Naive B cell (primary cell): ENCODE data around the gene CHST5. TPM values are rescaled to one million over a fixed set of nuclear protein-coding genes. Genes with fewer than 3 reads are reported as not detected.
"Not testable (repeated sequence)": the region's sequence is repeated elsewhere in the genome, so short reads cannot be mapped to it uniquely, and the experiment has no call there.

Experiments
- ATAC-seq, 2 donors: fragments of 150-1000 bp; cut with Tn5 transposase; 2 replicates each; pipeline ENCODE4 v1.10.0; 2021; ENCODE audit warnings: low read depth in 2 of 2, mild to moderate bottlenecking in 2 of 2, moderate library complexity in 2 of 2
- DNase-seq: peaks from one replicate; pipeline ENCODE4 v3.0.0; 2022
- H3K27ac Mint-ChIP-seq, 6 donors: one replicate each; pipeline ENCODE4 v1.8.0; 2020 to 2022; ENCODE audit warnings: mild to moderate bottlenecking in 6 of 6, mixed read lengths in 6 of 6, moderate library complexity in 5 of 6, inconsistent platforms in 2 of 6
- H3K27me3 Mint-ChIP-seq, 3 donors: one replicate each; pipeline ENCODE4 v1.8.0; 2021 to 2022; ENCODE audit warnings: mixed read lengths in 3 of 3, mild to moderate bottlenecking in 1 of 3
- H3K36me3 Mint-ChIP-seq, 2 donors: one replicate each; pipeline ENCODE4 v1.8.0; 2020 to 2022; ENCODE audit warnings: mixed read lengths in 2 of 2, inconsistent platforms in 1 of 2, mild to moderate bottlenecking in 1 of 2
- H3K4me1 Mint-ChIP-seq, 3 donors: one replicate each; pipeline ENCODE4 v1.8.0; 2020 to 2022; ENCODE audit warnings: mixed read lengths in 3 of 3, inconsistent platforms in 1 of 3, mild to moderate bottlenecking in 1 of 3, moderate library complexity in 1 of 3
- H3K4me3 Mint-ChIP-seq, 8 donors: one replicate each; pipeline ENCODE4 v1.8.0; 2020 to 2022; ENCODE audit warnings: mild to moderate bottlenecking in 8 of 8, mixed read lengths in 8 of 8, moderate library complexity in 8 of 8, inconsistent platforms in 2 of 8
- H3K9me3 Mint-ChIP-seq, 7 donors: one replicate each; pipeline ENCODE4 v1.8.0; 2020 to 2022; ENCODE audit warnings: mixed read lengths in 7 of 7, mild to moderate bottlenecking in 5 of 7, inconsistent platforms in 2 of 7, moderate library complexity in 1 of 7
- polyA plus RNA-seq, 6 donors: library from polyadenylated mRNA; unstranded; fragments of 300-500 nt; fragmentation: Illumina TruSeq; gene quantifications; one replicate each; pipeline ENCODE4 v1.2.3, GENCODE V29; 2021; ENCODE audit warnings: low read depth in 6 of 6

The CHST5 gene
- polyA plus RNA-seq, 6 donors from 2014 or later = not detected

DNA sequence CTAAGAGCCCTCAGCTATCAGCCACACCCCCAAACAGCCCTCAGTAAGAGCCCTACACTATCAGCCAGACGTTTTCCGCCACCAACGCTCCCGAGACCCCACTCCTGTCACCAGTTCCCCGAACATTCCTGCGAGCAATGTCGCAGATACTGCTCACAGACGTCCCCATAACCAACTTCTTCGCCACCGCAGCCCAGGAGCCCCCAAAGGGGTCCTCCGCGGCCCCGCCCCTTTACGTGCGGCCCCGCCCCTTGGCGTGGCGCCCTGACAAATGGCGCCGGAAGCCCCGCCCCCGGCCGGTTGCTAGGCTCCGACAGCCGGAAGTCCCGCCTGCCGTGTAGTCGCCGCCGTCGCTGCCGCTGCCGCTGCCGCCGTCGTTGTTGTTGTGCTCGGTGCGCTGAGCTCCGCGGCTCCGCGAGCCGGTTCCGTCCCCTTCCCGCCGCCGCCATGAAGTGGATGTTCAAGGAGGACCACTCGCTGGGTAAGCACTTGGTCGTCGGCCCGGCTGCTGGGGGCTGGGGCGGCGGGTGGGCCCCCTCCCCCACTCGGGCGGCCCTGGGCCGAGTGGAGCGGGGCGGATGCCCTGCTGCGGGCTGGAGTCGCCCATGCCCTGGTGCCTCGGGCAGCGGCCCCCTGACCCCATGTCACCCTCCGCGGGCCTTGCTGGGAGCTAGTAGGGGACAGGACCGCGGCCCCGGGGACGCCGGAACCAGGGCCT lies 30.3 kb upstream of the CHST5 start, which contains the start of gene GABARAPL2:
GABARAPL2 (plus strand) TSS at position 340 of the 718 bp plus-strand sequence; CDS start at position 448, 108 bp downstream.
- Mint-ChIP-seq H3K36me3 (peaks cover 0 to 5% of the 10 kb centered on the region in 2 donors), H3K4me1 (peaks cover 35 to 55% (median 48%) of the 10 kb centered on the region in 3 donors), H3K4me3 (peak within 1 kb of the TSS; percentile 87 to 100 (median 94)), H3K27me3 (peaks cover 0 to 14% (median 10%) of the 10 kb centered on the region in 3 donors), H3K9me3 (no peaks in the 10 kb centered on the region), H3K27ac (peak within 1 kb of the TSS; percentile 98 to 100 (median 100))
- peak; percentile 42 to 64 for ATAC-seq
- DNase-seq = peak; percentile 97

DNA sequence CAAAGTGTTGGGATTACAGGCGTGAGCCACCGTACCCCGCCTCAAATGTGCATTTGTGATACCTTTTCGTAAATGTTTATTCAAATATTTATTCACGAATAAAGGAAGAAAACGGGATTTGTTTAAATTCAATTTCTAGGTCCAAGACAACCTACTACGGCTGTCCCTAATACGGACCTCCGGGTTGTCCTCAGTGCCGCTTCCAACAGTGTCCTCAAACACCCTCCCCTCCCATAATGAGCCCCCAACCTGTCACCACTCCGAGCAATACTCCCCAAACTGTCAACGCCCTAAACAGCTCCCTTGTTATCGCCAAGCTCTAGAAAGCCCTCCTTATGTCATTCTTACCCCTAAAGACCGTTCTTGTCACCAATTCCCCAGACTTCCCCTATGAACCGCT lies 29.7 kb upstream of the CHST5 start:
- peaks cover 34 to 51% (median 48%) of the 10 kb centered on the region in 3 donors for H3K4me1 Mint-ChIP-seq
- peak overlapping the region; percentile 98 to 100 (median 100) for H3K27ac Mint-ChIP-seq
- H3K36me3 Mint-ChIP-seq = peaks cover 0 to 4% of the 10 kb centered on the region in 2 donors
- peak overlapping the region; percentile 87 to 100 (median 94) for H3K4me3 Mint-ChIP-seq
- peaks cover 0 to 14% (median 10%) of the 10 kb centered on the region in 3 donors for H3K27me3 Mint-ChIP-seq
- ATAC-seq = peak in 1 of 2 donors; percentile 69
- H3K9me3 Mint-ChIP-seq = no peaks in the 10 kb centered on the region
- no peak for DNase-seq

DNA sequence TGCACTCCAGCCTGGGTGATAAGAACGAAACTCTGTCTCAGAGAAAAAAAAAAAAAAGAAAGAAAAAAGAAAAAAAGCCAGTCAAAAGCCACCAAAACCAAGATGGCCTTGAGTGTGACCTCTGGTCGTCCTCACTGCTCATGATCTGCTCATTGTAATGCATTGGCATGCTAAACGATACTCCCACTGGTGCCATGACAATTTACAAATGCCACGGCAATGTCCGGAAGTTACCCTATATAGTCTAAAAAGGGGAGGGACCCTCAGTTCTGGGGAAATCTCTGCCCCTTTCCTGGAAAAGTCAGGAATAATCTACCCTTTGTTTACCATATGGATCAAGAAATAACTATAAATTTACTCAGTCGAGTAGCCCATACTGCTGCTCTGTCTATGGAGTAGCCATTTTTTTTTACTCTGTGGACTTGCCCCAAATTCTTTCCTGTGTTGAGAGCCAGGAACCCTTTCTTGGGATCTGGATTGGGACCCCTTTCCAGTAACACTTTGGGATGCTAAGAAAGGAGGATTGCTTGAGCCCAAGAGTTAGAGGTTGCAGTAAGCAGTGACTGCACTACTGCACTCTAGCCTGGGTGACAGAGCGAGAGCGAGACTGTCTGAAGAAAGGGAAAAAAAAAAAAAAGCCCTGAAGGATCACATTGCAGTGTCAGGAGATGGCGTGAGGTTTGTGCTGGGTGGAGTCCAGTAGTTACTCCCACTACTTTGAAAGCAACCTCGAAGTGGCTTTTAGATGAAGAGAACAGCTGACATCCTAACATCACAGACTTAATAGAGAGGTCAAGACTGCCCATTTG lies 23.9 kb upstream of the CHST5 start:
- Mint-ChIP-seq H3K4me1 (peaks cover 8 to 21% (median 17%) of the 10 kb centered on the region in 3 donors), H3K27me3 (peaks cover 0 to 17% (median 14%) of the 10 kb centered on the region in 3 donors), H3K27ac (peak overlapping the region in 2 of 6 donors; percentile 4 to 22), H3K9me3 (no peaks in the 10 kb centered on the region), H3K36me3 (no peaks in the 10 kb centered on the region), H3K4me3 (peak overlapping the region in 1 of 8 donors; percentile 25)
- DNase-seq (no peak), ATAC-seq (no peak)

DNA sequence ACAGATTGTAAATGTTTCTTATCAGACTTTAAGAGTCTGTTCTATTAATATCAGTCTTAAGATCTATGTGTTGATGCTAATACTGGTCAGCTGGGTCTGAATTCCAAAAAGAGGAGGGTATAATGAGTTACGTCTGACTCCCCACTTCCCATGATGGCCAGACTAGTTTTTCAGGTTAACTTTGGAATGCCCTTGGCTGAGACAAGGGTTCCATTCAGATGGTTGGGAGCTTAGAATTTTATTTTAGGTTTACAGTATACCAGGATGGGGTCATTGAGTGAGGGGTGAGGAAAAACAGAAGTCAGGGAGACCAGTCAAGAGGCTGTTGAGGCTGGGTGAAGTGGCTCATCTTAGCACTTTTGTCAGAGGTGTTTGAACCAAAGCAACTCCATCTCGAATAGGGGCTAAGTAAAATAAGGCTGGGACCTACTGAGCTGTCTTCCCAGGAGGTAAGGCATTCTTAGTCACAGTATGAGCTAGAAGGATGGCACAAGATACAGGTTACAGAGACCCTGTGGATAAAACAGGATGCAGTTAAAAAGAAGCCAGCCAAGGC lies 23.0 kb upstream of the CHST5 start:
- Mint-ChIP-seq H3K4me1 (peaks cover 8 to 15% (median 11%) of the 10 kb centered on the region in 3 donors), H3K27ac (no peak overlapping the region), H3K9me3 (no peaks in the 10 kb centered on the region), H3K36me3 (no peaks in the 10 kb centered on the region), H3K27me3 (peaks cover 0 to 18% (median 17%) of the 10 kb centered on the region in 3 donors), H3K4me3 (no peak overlapping the region)
- ATAC-seq (no peak), DNase-seq (no peak)

DNA sequence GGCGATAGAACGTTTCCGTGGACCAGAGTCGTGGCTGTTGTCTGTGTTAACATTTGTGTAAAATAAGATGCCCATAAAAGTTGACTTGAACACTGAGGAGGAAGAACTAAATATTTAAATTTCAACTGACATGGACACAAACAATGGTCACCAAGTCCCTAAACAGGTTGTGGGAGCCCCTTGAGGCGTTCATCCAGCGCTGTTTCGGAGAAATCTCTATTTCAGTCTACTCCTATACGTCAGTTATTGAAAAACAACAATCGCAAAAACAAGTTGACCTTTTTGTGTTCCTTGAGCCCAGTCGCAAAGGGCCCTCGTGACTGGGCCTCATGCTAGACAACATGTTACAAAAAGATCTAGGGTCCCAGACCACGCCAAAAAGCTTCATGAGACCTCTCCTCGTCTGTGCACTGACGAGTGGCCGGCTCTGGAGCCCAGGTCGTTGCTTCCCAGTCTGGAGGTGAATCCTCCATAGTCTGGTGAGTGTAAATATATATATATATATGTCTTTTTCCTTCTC lies 20.6 kb upstream of the CHST5 start:
- Mint-ChIP-seq H3K9me3 (no peaks in the 10 kb centered on the region), H3K36me3 (no peaks in the 10 kb centered on the region), H3K4me3 (peak overlapping the region; percentile 88 to 96 (median 92)), H3K27me3 (peaks cover 0 to 16% (median 15%) of the 10 kb centered on the region in 3 donors), H3K4me1 (peaks cover 8 to 15% (median 11%) of the 10 kb centered on the region in 3 donors), H3K27ac (peak overlapping the region; percentile 91 to 98 (median 94))
- no peak for ATAC-seq
- no peak for DNase-seq

DNA sequence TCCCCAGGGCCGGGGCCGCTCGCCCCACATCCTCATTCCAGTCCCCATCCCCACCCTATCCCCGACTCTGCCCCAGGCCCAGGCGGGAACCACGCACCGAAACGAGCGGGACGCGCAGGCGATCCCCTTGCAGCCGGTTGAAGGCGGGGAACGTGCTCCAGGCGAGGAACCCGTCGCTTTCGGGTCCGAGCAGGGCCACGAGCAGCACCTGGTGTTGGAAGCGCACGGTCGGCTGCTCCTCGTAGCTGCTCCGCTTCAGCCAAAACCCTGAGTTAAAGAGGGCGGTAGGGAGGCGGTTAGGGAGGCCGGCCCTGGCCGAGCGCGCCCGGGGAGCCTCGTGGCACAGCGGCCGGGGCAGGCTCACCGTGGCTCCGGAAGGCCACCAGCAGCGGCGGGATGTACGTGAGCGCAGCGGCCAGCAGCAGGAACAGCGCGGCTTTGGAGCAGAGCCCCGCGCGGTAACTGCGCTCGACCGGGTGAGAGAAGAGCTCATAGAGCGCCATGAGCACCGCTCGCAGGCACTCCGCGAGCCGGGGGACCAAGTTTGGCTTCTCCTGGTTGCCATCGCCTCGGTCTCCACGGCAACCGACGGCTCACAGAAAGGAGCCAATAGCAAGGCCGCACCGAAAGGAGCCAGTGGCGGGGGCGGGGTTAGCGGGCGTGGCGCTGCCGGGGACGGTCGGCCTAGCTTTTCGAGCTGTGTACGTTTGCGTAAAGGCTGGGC lies 20.0 kb upstream of the CHST5 start, which contains the start of gene TMEM231:
TMEM231 (minus strand) TSS at position 546 of the 724 bp plus-strand sequence; CDS start at position 503, 43 bp downstream.
- no peaks in the 10 kb centered on the region for H3K9me3 Mint-ChIP-seq
- peak within 1 kb of the TSS; percentile 88 to 96 (median 92) for H3K4me3 Mint-ChIP-seq
- peaks cover 8 to 15% (median 11%) of the 10 kb centered on the region in 3 donors for H3K4me1 Mint-ChIP-seq
- H3K27ac Mint-ChIP-seq = peak within 1 kb of the TSS; percentile 91 to 98 (median 94)
- H3K27me3 Mint-ChIP-seq = peaks cover 0 to 16% (median 15%) of the 10 kb centered on the region in 3 donors
- peak; percentile 95 for DNase-seq
- H3K36me3 Mint-ChIP-seq = no peaks in the 10 kb centered on the region
- ATAC-seq = peak; percentile 91 to 94

DNA sequence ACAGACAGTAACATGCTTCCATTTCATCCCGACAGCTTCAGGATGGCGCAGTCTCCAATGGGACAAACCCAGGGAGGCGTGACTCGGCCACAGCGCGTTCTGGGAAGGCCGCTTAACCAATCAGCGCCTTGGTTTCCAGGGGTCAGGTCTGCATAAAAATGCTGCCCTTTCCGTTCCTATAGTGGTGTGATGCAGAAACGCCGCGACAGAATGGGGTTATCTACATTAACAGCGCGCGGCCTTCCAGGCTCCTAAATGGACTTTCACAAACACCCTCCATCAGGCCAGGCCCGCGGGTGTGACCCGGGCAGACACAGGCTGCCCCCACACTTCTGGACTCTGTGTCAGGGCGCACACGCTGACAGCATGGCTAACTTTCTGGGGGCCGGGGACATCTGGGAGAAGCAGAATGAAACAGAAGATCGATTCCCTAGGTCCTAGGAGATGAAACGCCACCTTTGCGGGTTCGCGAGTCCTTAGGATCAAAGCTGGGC lies 19.4 kb upstream of the CHST5 start:
- peaks cover 0 to 16% (median 15%) of the 10 kb centered on the region in 3 donors for H3K27me3 Mint-ChIP-seq
- H3K9me3 Mint-ChIP-seq = no peaks in the 10 kb centered on the region
- H3K27ac Mint-ChIP-seq = peak overlapping the region; percentile 38 to 93 (median 90)
- DNase-seq = no peak
- ATAC-seq = no peak
- peaks cover 8 to 19% (median 13%) of the 10 kb centered on the region in 3 donors for H3K4me1 Mint-ChIP-seq
- H3K4me3 Mint-ChIP-seq = peak overlapping the region; percentile 88 to 96 (median 92)
- H3K36me3 Mint-ChIP-seq = no peaks in the 10 kb centered on the region

DNA sequence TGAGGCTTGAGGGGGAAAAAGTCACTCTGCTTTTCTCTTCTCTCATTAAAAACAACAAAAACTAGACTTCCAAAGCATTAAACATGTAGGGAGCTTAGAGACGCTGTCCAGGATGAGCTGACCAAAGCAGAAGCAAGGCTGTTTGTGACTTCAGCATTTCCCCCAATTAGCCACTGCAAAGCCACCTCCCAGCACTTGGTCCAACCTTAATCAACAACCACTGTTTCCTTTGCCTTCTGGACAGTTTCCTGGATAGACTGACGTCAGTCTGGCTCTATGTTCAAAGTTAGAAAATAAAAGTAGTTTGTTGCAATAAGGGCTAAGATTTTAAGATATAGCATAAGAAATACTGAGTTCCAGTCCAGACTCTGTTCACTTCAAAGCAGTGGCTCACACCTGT lies 17.0 kb upstream of the CHST5 start:
- DNase-seq (no peak), ATAC-seq (no peak)
- H3K36me3 Mint-ChIP-seq = no peaks in the 10 kb centered on the region
- H3K4me1 Mint-ChIP-seq = peaks cover 8 to 30% (median 21%) of the 10 kb centered on the region in 3 donors
- H3K4me3 Mint-ChIP-seq = no peak overlapping the region
- H3K27ac Mint-ChIP-seq = no peak overlapping the region
- H3K27me3 Mint-ChIP-seq = peaks cover 0 to 15% (median 8%) of the 10 kb centered on the region in 3 donors
- H3K9me3 Mint-ChIP-seq = no peaks in the 10 kb centered on the region

DNA sequence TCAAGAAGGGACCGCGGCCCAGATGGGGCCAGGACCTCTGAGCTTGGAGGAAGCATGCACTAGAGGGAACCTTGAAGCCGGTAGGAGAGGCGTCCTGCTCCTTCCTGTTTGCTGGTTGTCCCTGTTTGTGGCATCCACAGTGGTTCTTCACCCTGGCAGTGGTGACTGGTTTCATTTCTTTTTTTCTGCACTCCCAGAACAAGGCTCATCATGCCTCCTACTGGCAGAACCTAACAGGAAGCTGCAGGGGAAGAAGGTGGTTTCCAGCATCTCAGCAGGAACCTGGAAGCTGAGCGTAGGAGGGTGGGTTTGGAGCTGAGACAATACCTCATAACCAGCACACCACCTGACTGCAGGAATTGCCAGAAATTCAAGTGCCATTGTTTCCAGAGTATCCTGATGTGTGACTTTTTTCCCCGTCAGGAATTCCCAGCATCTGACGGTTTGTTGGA lies 14.3 kb upstream of the CHST5 start:
- Mint-ChIP-seq H3K27ac (no peak overlapping the region), H3K36me3 (no peaks in the 10 kb centered on the region), H3K9me3 (no peaks in the 10 kb centered on the region), H3K4me3 (no peak overlapping the region), H3K27me3 (peaks cover 0 to 15% (median 8%) of the 10 kb centered on the region in 3 donors), H3K4me1 (peaks cover under 1 to 17% (median 12%) of the 10 kb centered on the region in 3 donors)
- ATAC-seq (peak; percentile 88 to 91), DNase-seq (peak; percentile 47)

DNA sequence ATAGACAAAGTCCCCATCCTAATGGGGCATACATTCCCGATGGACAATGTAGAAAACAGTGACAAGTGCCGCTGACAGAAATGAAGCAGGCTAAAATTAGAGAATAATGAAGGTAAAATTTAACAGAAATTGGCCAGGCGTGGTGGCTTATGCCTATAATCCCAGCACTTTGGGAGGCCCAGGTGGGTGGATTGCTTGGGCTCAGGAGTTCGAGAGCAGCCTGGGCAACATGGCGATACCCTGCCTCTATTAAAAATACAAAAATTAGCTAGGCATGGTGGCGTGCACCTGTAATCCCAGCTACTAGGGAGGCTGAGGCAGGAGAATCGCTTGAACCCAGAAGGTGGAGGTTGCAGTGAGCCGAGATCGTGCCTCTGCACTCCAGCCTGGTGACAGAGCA lies 12.5 kb upstream of the CHST5 start:
- ATAC-seq, H3K4me3 Mint-ChIP-seq, H3K27ac Mint-ChIP-seq, DNase-seq, H3K36me3 Mint-ChIP-seq, H3K9me3 Mint-ChIP-seq, H3K27me3 Mint-ChIP-seq: not testable (repeated sequence)
- H3K4me1 Mint-ChIP-seq = peaks cover 0 to 14% (median 10%) of the 10 kb centered on the region in 3 donors

DNA sequence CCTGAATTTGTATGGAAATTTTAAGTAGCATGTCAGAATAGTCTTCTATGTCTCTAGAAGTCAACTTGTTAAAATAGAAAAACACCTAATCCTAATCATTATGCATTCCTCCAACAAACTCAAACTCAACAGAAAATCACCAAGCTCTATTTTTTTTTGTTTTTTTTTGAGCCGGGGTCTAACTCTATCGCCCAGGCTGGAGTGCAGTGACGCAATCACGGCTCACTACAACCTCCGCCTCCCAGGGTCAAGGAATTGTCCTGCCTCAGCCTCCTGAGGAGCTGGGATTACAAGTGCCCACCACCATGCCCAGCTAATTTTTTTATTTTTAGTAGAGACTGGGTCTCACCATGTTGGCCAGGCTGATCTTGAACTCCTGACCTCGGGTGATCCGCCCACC lies 10.4 kb upstream of the CHST5 start:
- H3K36me3 Mint-ChIP-seq = no peaks in the 10 kb centered on the region
- H3K4me1 Mint-ChIP-seq = peaks cover 0 to 14% (median 10%) of the 10 kb centered on the region in 3 donors
- no peak overlapping the region for H3K4me3 Mint-ChIP-seq
- no peak overlapping the region for H3K27ac Mint-ChIP-seq
- H3K27me3 Mint-ChIP-seq = no peaks in the 10 kb centered on the region
- H3K9me3 Mint-ChIP-seq = no peaks in the 10 kb centered on the region
- ATAC-seq = no peak
- no peak for DNase-seq

DNA sequence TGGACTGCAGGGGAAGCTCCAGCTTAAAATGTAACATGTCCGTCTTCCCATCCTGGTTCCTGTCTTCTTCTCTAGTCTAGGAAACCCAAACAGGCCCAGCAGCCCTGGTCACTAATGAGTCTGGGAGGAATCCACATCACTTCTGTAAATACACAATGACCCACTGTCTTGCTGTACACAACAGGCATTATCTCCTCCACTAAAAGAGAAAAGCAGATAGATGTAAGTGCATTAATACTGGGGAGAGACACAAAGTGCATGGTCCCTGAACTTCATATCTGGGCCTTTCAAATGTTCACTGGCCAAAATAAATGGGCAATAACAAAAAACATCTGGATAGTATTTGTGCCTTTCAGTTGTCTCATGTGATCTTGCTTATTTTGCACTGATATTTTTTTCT lies 10.0 kb upstream of the CHST5 start:
- not testable (repeated sequence) for DNase-seq, H3K27me3 Mint-ChIP-seq, H3K27ac Mint-ChIP-seq, H3K9me3 Mint-ChIP-seq, ATAC-seq, H3K4me3 Mint-ChIP-seq, H3K36me3 Mint-ChIP-seq
- H3K4me1 Mint-ChIP-seq = peaks cover 0 to 14% (median 10%) of the 10 kb centered on the region in 3 donors
